Activated T-cell treated with anti-CD3 and anti-CD28 coated beads, Interleukin-2, amount 50 U/mL, for 4 hours (primary cell): ENCODE measurements around the gene MRPS21. TPM values are rescaled to one million over a fixed set of nuclear protein-coding genes. Genes with fewer than 3 reads are reported as not detected.
"Not testable (repeated sequence)": the region's sequence is repeated elsewhere in the genome, so short reads cannot be mapped to it uniquely, and the experiment has no call there.

ENCODE experiments used
- ATAC-seq, 2 donors: fragments of 200-7000 bp; cut with Tn5 transposase; one replicate each; pipeline ENCODE4 v1.10.0; 2021
- DNase-seq: peaks from one replicate; pipeline ENCODE4 v3.0.0-alpha.2; 2020
- H3K27me3 Mint-ChIP-seq: one replicate; pipeline ENCODE4 v1.8.0; 2021; ENCODE audit warnings: low read depth, mixed read lengths
- H3K36me3 Mint-ChIP-seq: one replicate; pipeline ENCODE4 v1.8.0; 2022; ENCODE audit warnings: mixed read lengths; ENCODE audit not compliant: insufficient read depth
- H3K4me1 Mint-ChIP-seq: one replicate; pipeline ENCODE4 v1.8.0; 2021; ENCODE audit warnings: low read depth, mixed read lengths
- H3K4me3 Mint-ChIP-seq: one replicate; pipeline ENCODE4 v1.8.0; 2021; ENCODE audit warnings: mild to moderate bottlenecking, moderate library complexity, mixed read lengths
- H3K9me3 Mint-ChIP-seq: one replicate; pipeline ENCODE4 v1.8.0; 2021; ENCODE audit warnings: mixed read lengths
- total RNA-seq, 3 donors: library from RNA; stranded (reverse); gene quantifications; one replicate each; pipeline ENCODE4 v1.2.1, GENCODE V29; 2021

Gene MRPS21
- total RNA-seq, 3 donors from 2014 or later, result 76.1 to 80.5 (median 79.4) TPM

DNA sequence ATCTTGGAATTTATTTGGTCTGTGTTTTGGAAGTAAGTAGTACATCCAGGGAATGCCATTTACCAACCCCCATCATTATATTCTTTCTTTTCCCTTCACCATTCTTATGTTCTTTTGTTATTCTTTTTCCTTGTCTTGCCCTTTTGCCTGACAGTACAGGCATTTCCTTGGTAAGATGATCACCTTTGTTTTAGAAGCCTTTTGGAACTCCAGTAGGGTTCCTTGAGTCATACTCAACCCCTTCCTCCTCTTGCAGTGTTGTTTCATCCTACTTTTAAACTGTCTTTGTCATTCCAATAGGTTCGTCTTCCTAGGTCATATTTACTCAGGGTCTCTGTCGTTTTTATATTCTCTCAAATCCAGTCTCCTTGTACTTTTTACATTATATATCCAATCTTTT is 9.2 kb downstream of the MRPS21 start:
- Mint-ChIP-seq H3K36me3 (peaks cover 27% of the 10 kb centered on the region), H3K4me3 (no peak overlapping the region), H3K4me1 (peaks cover 5% of the 10 kb centered on the region), H3K27me3 (no peaks in the 10 kb centered on the region), H3K9me3 (no peaks in the 10 kb centered on the region)
- DNase-seq (no peak), ATAC-seq (no peak)

DNA sequence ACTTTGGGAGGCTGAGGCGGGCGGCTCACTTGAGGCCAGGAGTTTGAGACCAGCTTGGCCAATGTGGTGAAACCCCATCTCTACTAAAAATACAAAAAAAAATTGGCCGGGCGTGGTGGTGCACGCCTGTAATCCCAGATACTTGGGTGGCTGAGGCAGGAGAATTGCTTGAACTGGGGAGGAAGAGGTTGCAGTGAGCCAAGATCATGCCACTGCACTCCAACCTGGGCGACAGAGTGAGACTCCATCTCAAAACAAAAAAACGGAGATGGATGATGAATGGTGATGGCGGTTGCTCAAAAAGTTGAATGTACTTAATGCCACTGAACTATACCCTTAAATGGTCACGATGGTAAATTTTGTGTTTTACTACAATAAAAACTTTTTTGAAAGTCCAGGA is 14.9 kb downstream of the MRPS21 start:
- not testable (repeated sequence) for H3K4me3 Mint-ChIP-seq, ATAC-seq, H3K9me3 Mint-ChIP-seq, H3K4me1 Mint-ChIP-seq, H3K27me3 Mint-ChIP-seq, DNase-seq
- H3K36me3 Mint-ChIP-seq, result peaks cover 15% of the 10 kb centered on the region

DNA sequence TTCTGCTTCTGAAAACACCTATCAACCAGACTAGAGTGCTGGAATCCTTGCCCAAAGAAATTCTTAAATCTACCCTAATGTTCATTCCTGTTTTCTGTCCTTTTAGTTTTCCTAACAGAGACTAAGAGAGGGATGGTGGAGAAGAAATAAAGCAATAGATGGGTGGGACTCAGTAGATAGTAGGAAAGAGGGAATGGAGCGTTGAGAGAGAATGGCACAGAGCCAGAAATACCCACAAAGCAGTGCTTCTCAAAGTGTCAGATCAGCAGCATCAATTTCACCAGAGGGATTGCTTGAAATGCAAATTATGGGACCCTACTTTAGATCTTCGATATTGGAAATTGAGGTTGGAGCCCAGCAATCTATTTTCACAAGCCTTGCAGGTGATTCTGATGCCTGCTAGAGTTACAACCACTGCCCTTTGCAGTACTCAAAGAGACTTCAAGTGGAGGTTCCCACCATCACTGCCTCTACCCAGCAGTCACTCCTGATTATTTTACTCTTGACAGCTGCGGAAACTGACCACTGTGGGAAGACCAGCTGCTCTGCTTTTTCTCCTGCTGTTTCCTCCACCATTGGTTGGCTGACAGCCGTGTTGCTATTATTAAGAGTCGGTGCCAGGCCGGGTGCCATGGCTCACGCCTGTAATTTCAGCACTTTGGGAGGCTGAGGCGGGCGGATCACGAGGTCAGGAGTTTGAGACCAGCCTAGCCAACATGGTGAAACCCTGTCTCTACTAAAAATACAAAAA is 16.3 kb downstream of the MRPS21 start:
- Mint-ChIP-seq H3K36me3 (peaks cover 14% of the 10 kb centered on the region), H3K4me3 (no peak overlapping the region), H3K9me3 (no peaks in the 10 kb centered on the region), H3K27me3 (no peaks in the 10 kb centered on the region), H3K4me1 (no peaks in the 10 kb centered on the region)
- ATAC-seq (no peak), DNase-seq (no peak)

DNA sequence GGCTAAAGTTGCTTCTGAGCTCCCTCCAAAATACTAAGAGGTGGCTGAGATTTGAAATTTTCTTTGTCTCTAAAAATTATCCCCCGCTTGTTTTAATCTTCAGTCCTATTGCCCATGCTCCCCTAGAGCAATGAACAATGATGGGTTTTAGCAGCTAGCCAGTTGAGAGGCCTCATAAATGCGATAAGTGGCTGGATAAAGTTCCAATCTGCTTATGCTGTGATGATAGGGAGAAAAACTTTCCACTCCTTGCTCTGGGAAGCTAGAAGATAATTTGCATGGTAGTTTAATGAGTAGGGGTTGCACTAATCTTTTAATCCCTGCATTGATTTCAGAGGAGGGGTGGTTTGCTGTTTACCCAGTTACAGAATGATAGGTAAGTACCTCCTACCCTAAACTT is 18.1 kb downstream of the MRPS21 start:
- ATAC-seq (no peak), DNase-seq (no peak)
- Mint-ChIP-seq H3K36me3 (peaks cover 12% of the 10 kb centered on the region), H3K4me3 (no peak overlapping the region), H3K27me3 (no peaks in the 10 kb centered on the region), H3K4me1 (no peaks in the 10 kb centered on the region), H3K9me3 (no peaks in the 10 kb centered on the region)

DNA sequence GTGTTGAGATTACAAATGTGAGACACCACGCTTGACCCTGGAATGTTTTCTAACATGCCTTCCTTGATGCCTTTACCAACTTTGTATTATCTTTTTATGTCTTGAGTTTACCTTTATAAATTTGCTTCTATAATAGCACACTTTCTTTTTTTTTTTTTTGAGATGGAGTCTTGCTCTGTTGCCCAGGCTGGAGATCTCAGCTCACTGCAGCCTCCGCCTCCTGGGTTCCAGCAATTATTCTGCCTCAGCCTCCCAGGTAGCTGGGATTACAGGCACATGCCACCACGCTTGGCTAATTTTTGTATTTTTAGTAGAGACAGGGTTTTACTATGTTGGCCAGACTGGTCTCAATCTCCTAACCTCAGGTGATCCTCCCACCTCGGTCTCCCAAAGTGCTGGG is 21.0 kb downstream of the MRPS21 start:
- not testable (repeated sequence) for H3K9me3 Mint-ChIP-seq, DNase-seq, H3K36me3 Mint-ChIP-seq, H3K27me3 Mint-ChIP-seq, H3K4me1 Mint-ChIP-seq, H3K4me3 Mint-ChIP-seq, ATAC-seq

DNA sequence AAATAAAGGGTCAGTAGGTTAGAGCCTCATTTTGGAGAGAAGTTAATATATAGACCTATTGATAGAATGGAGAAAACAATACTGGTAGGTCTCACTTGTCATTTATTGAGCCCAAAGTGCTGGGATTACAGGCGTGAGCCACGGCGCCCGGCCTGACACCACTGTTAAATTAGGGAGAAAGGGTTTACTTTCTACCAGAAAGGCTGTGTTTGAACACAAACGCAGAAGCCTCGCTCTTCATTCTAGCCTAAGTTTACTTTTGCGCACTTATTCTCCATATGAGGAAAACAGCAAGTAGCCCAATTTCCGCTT is 27.0 kb downstream of the MRPS21 start:
- Mint-ChIP-seq H3K9me3 (no peaks in the 10 kb centered on the region), H3K27me3 (no peaks in the 10 kb centered on the region), H3K4me1 (peaks cover 22% of the 10 kb centered on the region), H3K4me3 (peak overlapping the region; percentile 99), H3K36me3 (peaks cover 14% of the 10 kb centered on the region)
- no peak for ATAC-seq
- DNase-seq, result no peak

DNA sequence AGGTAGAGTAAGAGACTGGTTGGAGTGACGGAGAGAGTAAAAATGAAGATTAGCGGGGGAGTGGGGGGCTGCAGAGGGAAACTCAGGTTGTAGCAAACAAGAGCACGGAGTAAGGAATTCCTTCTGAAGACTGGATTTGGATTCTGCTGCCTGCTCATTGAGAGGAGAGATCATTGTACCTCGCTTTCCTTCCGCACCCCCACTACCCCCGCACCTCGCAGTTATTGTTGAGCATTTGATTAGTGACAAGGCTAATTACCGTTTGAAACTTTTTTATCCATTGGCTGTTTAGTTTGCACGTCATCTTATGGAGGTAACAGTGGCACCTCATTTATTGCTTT is 28.1 kb downstream of the MRPS21 start:
- DNase-seq (no peak), ATAC-seq (peak; percentile 1 to 3)
- Mint-ChIP-seq H3K4me3 (peak overlapping the region; percentile 99), H3K4me1 (peaks cover 27% of the 10 kb centered on the region), H3K27me3 (no peaks in the 10 kb centered on the region), H3K36me3 (peaks cover 22% of the 10 kb centered on the region), H3K9me3 (no peaks in the 10 kb centered on the region)

DNA sequence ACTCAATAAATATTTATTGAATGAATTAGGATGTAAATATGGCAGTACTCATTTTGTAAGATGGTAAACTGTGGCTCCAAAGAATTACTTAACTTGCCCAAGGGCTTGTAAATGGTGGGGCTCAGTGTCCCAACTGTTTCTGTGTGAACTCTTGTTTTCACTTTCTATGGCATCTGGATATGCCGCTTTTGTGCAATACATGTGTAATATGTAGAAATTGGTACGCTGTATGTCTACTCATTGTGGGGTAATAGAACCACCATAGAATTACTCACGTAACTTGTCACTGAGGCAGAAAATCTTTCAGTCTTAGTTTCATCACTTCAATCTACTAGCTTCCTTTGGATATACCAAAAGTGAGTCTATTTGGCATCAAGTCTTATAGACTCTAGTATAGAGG is 28.6 kb downstream of the MRPS21 start:
- ATAC-seq (peak; percentile 69 to 70), DNase-seq (no peak)
- Mint-ChIP-seq H3K4me1 (peaks cover 27% of the 10 kb centered on the region), H3K36me3 (peaks cover 22% of the 10 kb centered on the region), H3K27me3 (no peaks in the 10 kb centered on the region), H3K9me3 (no peaks in the 10 kb centered on the region), H3K4me3 (peak overlapping the region; percentile 99)

DNA sequence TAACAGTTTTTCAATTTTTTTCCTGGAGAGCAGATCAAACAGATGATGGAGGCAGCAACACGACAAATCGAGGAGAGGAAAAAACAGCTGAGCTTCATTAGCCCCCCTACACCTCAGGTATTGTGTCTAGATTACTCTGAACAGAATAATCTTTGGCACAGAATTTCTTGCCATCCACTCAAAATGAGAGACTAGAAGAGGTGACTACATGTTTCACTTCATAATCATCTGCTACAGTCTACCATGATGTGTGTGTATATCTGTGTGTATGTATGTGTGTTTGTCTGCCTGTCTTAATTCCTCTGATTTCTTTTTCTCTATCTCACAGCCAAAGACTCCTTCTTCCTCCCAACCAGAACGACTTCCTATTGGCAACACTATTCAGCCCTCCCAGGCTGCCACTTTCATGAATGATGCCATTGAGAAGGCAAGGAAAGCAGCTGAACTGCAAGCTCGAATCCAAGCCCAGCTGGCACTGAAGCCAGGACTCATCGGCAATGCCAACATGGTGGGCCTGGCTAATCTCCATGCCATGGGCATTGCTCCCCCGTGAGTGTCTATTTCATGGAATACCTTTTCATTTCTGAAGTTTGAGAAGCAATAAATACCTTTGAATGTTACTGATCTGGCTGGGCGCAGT is 39.1 kb downstream of the MRPS21 start:
- peaks cover 36% of the 10 kb centered on the region for H3K36me3 Mint-ChIP-seq
- no peaks in the 10 kb centered on the region for H3K27me3 Mint-ChIP-seq
- no peak for DNase-seq
- peaks cover 2% of the 10 kb centered on the region for H3K4me1 Mint-ChIP-seq
- H3K9me3 Mint-ChIP-seq, result no peaks in the 10 kb centered on the region
- ATAC-seq, result no peak
- no peak overlapping the region for H3K4me3 Mint-ChIP-seq

DNA sequence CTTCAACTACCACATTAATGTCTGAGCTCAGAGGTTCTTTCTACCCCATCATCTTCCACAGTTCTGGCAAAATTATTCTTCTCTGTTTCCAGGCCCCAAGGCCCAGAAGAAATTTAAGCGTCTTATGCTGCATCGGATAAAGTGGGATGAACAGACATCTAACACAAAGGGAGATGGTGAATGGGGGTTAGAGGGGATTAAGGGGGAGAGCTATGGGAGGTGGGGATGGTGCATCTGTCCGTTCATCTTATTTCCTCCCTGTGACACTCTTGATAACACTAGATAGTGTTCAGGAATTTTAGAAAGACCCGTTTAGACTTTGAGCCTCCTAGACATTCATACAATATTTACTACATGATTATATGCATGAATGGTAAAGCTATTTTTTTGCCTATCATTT is 52.7 kb downstream of the MRPS21 start:
- DNase-seq (no peak), ATAC-seq (no peak)
- H3K27me3 Mint-ChIP-seq, result no peaks in the 10 kb centered on the region
- H3K4me3 Mint-ChIP-seq, result no peak overlapping the region
- peaks cover 45% of the 10 kb centered on the region for H3K36me3 Mint-ChIP-seq
- no peaks in the 10 kb centered on the region for H3K4me1 Mint-ChIP-seq
- H3K9me3 Mint-ChIP-seq, result no peaks in the 10 kb centered on the region

DNA sequence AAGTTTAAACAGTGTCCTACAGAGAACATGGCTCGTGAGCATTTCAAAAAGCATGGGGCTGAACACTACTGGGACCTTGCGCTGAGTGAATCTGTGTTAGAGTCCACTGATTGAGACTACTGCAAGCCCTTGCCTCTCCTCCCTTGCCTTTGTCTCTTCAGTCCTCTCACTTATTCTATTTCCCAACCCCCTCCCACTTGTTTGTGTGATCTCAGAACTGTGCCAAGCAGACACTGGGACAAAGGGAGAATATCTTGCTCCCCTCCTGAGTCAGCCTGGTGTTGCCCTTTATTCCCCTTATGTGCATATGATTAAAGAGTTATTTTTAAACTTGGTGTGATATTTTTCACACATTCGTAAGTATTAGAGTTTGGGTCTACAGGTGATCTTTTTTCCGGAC is 59.2 kb downstream of the MRPS21 start:
- Mint-ChIP-seq H3K4me3 (no peak overlapping the region), H3K27me3 (no peaks in the 10 kb centered on the region), H3K9me3 (no peaks in the 10 kb centered on the region), H3K36me3 (peaks cover 29% of the 10 kb centered on the region), H3K4me1 (no peaks in the 10 kb centered on the region)
- DNase-seq (no peak), ATAC-seq (no peak)

Other genes starting within 250 kb of the MRPS21 start
- gene VPS45, start 226.1 kb upstream of the MRPS21 start, total RNA-seq, result 10 to 100 TPM; 17.8 to 19.9 (median 18.6) TPM
- 10 to 100 TPM; 16.6 to 20.9 (median 17.7) TPM for gene PLEKHO1, start 143.9 kb upstream of the MRPS21 start, total RNA-seq
- 100 to 1,000 TPM in 2 of 3 donors, 10 to 100 TPM in 1; 99.9 to 112 (median 101) TPM for gene ANP32E, start 57.7 kb upstream of the MRPS21 start, total RNA-seq
- gene CA14, start 36.1 kb upstream of the MRPS21 start, total RNA-seq, result not detected
- gene APH1A, start 24.8 kb upstream of the MRPS21 start, total RNA-seq, result 100 to 1,000 TPM; 121 to 124 (median 123) TPM
- gene C1orf54, start 21.1 kb upstream of the MRPS21 start, total RNA-seq, result under 1 TPM; 0.38 to 0.58 (median 0.40) TPM
- gene CIART, start 11.3 kb upstream of the MRPS21 start, total RNA-seq, result 1 to 10 TPM; 2.0 to 2.3 (median 2.3) TPM
- 100 to 1,000 TPM in 2 of 3 donors, 10 to 100 TPM in 1; 88.3 to 108 (median 102) TPM for gene PRPF3, start 27.7 kb downstream of the MRPS21 start, total RNA-seq
- 10 to 100 TPM; 18.6 to 19.8 (median 19.2) TPM for gene RPRD2, start 70.3 kb downstream of the MRPS21 start, total RNA-seq
- gene TARS2, start 193.6 kb downstream of the MRPS21 start, total RNA-seq, result 10 to 100 TPM; 38.6 to 43.1 (median 38.7) TPM
- gene ECM1, start 214.2 kb downstream of the MRPS21 start, total RNA-seq, result under 1 TPM; 0.43 to 0.82 (median 0.50) TPM
- under 1 TPM in 1 of 3 donors, not detected in 2; 0.40 TPM for gene FALEC, start 221.9 kb downstream of the MRPS21 start, total RNA-seq